GM19351 (cell line): Measurements from ENCODE around the gene MLX.
A peak's percentile ranks its signal among the peaks of the same experiment; 100 is the strongest.
"Not testable (repeated sequence)": the region's sequence is repeated elsewhere in the genome, so short reads cannot be mapped to it uniquely, and the experiment has no call there.

Experiments
- ATAC-seq: cut with Tn5 transposase; IDR thresholded peaks from one replicate; pipeline ENCODE4 v1.9.1; 2021; ENCODE audit warnings: mild to moderate bottlenecking, moderate library complexity; ENCODE audit not compliant: unreplicated experiment

The MLX gene

DNA sequence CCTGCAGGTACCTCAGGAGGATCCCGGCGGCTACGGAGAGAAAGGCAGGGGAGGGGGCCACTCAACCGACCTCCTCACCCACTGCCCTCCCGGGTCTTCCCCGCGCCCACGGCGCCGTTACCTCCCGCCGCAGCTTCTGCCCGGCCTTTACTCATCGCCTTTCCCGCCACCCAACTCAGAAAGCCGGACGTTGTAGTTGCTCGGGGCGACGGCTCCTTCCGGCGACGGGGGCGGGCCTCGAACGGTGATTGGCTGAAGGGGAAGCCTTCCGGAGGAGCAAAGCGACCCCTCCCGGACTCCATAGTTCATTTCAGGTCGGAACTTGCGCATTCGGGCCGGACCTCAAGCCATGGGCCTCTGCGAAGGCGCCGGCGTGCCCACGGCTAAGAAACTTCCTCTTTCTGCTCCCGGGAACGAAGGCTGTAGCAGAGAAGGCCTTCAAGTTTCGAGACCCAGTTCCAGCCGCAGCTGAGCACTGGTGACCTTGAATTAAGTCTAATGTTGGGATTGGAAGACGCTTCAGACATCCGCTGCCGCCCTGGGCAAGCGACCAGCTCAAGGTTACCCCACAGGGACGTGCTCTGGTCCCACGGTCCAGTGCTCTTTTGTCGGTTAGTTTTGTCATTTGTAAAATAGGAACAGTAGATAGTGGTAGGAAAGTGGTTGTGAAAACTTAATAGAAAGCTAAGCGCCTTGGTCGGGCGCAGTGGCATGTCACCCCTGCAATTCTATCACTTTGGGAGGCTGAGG lies 10.8 kb downstream of the MLX start, which contains the start of gene PSMC3IP:
PSMC3IP (minus strand) TSS at position 198 of the 750 bp plus-strand sequence; CDS start at position 155, 43 bp downstream.
- peak; percentile 75 for ATAC-seq

DNA sequence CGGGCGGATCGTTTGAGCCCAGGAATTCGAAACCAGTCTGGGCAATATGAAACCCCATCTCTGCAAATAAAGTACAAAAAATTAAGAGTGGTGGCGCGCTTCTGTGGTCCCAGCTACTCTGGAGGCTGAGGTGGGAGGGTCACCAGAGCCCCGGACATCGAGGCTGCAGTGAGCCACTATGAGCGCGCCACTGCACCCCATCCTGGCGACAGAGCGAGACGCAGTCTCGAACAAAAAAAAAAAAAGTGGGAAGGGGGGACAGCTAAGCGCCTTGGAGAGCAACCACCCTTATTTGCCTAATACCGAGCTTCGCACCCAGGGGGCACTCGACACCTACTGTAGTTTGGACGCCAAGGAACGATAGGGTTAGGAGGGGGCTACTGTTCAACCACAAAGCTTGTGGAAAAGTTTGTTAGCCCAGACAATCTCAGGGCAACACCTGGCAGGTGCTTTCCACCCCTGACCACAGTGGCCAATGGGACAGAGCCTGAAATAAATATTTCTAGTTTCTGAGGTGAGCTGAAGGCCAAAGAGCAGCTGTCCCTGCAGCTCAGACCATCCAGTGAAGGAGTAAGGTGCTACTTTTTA lies 11.5 kb downstream of the MLX start:
- peak; percentile 45 for ATAC-seq

DNA sequence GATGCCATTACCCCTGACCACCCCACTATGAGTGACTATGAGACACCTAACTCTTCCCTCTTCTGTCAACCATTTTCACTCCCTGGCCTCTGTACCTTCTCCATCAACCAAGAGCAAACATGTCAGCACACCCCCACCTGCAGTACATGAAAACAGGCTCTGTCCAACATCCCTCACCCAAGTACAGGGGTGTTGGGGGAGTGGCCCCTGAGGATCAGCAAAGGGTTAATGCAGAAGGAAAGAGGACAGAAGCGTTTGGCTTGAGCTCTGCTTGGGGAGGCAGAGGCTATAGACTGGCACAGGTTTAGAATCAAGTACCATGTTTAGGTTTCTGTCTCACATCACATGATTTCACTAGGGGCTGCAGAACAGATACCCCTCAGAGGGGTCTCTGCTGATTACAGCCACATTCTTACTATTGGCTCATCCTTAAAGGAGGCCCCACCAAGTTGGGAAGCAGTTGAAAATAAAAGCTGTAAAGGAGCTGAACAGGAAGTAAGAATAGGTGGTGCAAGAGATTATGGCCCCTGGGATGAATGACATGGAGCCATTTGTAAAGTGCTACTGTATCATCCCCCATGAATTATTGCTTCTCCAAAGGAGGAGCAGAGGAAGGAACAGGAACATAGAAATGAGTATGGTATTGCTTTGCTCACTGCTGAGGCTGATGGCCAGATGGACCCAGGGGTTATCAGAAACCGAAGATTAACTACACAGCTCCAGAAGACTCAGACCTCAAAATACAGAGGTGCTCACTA lies 13.1 kb downstream of the MLX start:
- ATAC-seq, result no peak

DNA sequence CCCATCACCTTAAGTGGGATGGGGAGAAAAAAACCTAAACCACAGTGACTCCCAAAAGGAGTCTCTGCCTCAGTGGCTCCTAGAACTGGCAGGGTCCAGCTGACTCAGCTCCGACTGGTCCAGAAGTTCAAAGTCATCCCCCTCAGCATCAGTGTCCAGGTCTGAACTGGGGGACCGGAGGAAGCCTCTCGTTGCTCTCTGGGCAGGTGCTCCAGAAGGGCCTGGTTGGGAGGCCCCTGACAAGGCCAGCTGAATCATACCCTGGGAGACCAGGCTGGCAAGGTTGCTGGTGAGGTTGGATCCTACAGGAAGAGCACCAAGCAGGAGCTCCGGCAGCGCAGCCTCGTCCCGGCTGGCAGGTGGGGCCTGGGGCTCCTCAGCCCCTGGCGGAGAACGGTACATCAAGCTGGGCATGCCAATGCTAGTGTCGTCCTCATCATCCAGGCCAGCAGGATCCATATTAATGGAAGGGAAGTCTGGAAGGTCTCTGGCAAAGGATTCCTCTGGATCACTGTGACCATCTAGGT lies 14.9 kb downstream of the MLX start:
- ATAC-seq, result no peak

DNA sequence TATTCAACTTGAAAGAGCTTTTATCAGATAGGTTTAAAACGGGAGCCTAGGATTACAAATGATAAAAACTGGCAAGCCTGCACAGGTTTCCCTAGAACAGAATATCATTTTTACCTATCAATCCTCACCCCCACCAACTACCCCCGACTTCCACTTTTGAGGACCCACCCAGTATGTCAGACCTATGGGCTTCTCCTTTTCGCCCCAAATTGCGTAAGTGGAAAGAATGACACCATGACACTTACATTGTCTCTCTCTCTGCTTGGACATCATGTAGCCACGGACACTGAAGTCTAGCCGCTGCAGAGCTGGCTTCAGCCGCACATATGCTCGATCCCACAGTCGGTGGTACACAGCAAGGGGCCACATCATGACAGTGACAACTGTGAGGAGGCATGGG lies 18.0 kb downstream of the MLX start:
- no peak for ATAC-seq

- ATAC-seq, result no peak
These were observed 18.5 kb downstream of the MLX start for GRCh38 chr17:42585353-42585752.

DNA sequence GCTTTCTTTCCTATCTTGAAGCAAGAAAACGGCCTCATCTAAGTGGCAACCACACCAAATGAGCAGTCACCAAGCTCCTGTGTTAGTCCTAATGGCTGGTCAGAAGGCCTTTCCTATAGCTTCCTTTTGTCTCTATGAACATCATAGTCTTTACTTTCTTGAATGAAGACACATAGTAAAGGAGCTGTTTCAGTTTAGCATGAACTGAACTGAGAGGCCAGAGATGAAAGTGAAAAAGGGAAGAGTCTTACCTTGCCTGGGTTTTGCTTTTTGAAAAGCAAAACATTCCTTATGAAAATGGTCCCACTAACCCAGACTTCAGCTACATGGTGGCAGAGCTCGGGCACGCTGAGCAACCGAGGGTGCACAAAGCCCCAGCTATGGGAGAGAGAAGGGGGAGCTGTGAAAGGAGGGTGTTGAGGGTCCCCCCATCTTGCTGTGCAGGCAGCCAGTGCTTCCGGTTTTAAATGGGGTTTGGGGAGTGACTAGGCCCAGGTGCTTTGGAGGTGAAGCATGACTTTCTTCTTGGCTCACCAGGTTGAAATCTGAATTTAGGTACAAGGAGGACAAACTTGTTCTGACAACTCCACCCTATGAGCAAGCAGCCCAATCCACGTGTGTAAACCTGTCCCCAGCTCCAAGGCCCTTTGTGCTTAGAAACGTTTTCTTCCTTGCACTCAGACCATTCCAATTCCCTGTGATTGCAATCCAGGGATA lies 19.8 kb downstream of the MLX start:
- ATAC-seq, result no peak

DNA sequence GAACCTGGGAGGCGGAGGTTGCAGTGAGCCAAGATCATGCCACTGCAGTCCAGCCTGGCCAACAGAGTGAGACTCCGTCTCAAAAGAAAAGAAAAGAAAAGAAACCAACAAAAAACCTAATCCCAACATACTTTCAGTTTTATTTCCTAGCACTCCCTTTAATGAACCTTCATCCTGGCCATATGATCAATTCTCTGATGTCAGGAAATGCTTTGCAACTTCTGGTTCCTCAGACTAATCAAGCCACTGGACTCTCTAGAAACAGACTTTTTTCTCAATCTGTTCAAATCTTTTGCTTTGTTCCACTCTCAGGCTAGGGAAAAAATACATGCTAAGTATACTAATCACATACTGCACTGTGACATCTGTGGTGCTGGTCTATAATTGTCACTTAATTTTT lies 24.0 kb downstream of the MLX start:
- no peak for ATAC-seq

- ATAC-seq, result no peak
These were observed 24.5 kb downstream of the MLX start for GRCh38 chr17:42591411-42591810.

DNA sequence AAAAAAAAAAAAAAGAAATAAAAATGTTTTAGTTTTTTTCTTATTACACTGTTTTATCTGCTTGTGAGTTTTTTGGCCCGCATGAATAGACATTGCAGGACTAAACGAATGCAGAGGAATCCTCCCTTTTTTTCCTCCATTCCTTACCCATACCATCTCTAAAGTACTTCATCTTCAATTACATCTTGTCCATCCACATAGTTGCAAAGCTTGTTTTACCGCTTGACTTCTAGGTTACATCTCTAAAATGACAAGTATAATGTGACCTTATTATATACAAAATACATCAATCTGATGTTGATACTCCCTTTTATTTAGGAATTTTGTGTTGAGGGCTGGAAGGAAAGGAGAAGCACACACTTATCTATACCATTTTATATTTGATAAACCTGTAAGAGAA lies 29.5 kb downstream of the MLX start:
- no peak for ATAC-seq

DNA sequence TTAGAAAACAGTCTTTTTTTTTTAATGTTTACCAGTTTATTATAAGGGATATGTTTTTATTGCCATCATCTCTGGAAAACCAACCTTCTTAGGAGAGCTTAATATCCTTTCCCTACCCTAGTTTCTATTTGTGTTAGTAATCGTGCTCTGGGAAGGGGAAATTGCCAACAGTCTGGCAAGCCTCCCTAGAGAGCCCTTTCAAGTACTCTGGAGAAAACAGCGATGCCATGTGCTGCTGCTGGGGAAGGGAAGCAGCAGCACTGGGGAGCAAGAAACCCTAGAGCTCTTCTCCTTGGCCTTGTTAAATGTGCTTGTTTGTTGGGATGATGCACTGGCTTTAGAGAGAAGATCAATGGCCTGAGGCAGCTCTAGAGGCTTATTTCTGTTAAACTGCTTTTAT lies 32.0 kb downstream of the MLX start:
- ATAC-seq, result no peak

DNA sequence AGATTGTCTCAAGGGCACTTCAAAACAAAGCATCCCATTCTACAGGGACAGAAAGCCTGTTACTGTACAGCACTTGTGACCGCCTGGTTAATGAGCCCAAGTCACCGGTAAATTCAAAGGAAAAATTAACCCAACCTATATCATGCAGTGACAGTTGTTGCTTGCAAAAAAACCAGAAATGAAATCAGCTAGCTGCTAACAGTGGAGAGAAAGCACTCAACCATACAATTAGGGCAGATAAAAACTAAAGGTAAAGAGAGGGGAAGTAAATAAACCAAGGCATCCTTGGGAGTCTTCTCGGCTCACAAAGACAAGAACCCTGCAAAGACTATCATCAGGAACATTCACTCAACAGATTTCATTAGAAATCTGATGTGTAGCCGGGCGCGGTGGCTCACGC lies 36.4 kb downstream of the MLX start:
- ATAC-seq, result no peak

DNA sequence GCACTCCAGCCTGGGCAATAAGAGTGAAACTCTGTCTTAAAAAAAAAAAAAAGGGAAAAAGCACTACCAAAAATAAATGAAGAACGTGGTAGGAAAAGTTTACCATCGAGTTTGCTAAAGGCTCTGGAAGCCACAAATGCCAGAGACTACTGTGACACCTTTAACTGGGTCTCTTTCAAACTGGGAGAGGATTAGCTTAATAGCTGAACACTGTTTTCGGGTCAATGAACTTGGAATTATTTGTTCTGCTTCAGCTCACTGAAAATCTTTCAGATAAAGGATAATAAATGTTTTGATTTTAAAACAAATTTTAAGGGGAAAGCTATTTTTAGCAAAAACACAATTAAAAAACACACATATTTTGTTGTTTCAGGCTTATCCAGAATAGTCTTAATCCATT lies 40.9 kb downstream of the MLX start:
- ATAC-seq, result no peak

GRCh38 chr17:42608305-42609181 lies 41.6 kb downstream of the MLX start:
- ATAC-seq, result peak; percentile 21

DNA sequence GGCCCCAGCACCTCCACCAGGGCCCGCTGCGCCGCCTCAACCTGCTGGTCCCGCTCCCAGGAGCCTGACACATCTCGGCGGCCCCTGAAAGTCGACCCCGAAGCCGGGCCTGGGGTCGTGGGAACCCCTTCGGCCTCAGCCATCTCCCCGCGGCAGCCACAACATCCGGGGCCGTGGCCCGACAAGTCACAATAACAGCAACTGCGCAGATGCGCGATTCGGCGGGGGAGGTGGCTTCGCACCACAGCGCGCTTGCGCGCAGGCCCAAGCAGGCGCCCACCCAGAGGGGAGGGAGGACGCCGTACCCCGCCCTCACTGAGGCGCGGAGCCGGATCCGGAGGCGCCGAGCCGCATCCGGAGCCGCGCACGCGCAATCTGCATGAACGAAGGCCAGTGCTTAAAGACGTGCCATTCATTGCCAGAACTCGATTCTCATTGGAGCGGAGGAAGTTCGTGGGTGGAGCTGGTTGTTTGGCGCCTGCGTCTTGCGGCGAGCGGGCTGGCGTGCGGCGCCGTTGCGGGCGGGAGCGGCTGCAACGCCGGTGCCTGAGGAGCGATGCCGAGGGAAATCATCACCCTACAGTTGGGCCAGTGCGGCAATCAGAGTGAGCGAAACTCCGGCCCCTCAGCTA lies 42.4 kb downstream of the MLX start, which contains the start of the genes RETREG3 and TUBG1:
RETREG3 (minus strand) TSS at position 193 of the 632 bp plus-strand sequence; CDS start at position 143, 50 bp downstream.
TUBG1 (plus strand) TSS at position 502 of the 632 bp plus-strand sequence; CDS start at position 557, 55 bp downstream.
- peak; percentile 91 for ATAC-seq

GRCh38 chr17:42609814-42610801 lies 43.2 kb downstream of the MLX start:
- ATAC-seq, result not testable (repeated sequence)

GRCh38 chr17:42612013-42612412 lies 45.1 kb downstream of the MLX start:
- ATAC-seq, result no peak

GRCh38 chr17:42613699-42614295 lies 46.9 kb downstream of the MLX start:
- no peak for ATAC-seq
